NT2/D1 (cell line): ENCODE measurements around the gene RIN1.

Experiments used
- SUZ12 ChIP-seq: IDR thresholded peaks from 2 replicates; pipeline ENCODE4 v1.6.1; 2011; ENCODE audit not compliant: insufficient read length, insufficient read depth; ENCODE audit errors: extremely low read depth
- YY1 ChIP-seq: IDR thresholded peaks from 2 replicates; pipeline ENCODE4 v1.6.1; 2011; ENCODE audit not compliant: insufficient read length, insufficient read depth
- ZNF274 ChIP-seq: IDR thresholded peaks from 2 replicates; pipeline ENCODE4 v1.6.1; 2011; ENCODE audit warnings: mild to moderate bottlenecking, low read depth, low read length

GRCh38 chr11:66282468-66283455, 53.5 kb downstream of the RIN1 start:
- TF ChIP-seq ZNF274 = no peak
- no peak for TF ChIP-seq YY1
- no peak for TF ChIP-seq SUZ12
